K562 (cell line): Measurements from ENCODE around the gene DCXR. TPM values are rescaled to one million over a fixed set of nuclear protein-coding genes. Genes with fewer than 3 reads are reported as not detected.

Source experiments
- ATAC-seq: fragments of 200-7000 bp; cut with Tn5 transposase; 3 replicates; pipeline ENCODE4 v1.9.1; 2020; ENCODE audit warnings: moderate library complexity
- BruUV-seq: library from RNA; stranded (reverse); fragments of 400-500 nt; replicated peaks from 2 replicates; lab custom pipeline; 2021; lab: Mats Ljungman, UMichigan
- CTCF ChIA-PET: fragments of 300-600 bp; formaldehyde crosslinking; extraction: SDS; loops from one replicate; lab custom pipeline; 2021; ENCODE audit warnings: low intra/inter-chr PET ratio; lab: Yijun Ruan, JAX
- POLR2A ChIA-PET: fragments of 300-600, 350-650 bp; sonication (Branson Sonifier 250); formaldehyde crosslinking; extraction: SDS; loops from one replicate; lab custom pipeline; 2021; ENCODE audit warnings: antibody characterized with exemption, inconsistent platforms; lab: Yijun Ruan, JAX
- DNase-seq, 4 experiments: peaks; one replicate each; pipeline versions ENCODE4 v3.0.0 to v3.0.0-alpha.2; 2011 to 2018; ENCODE audit warnings: low spot score in 3 of 4, mixed read lengths in 3 of 4; ENCODE audit errors: extremely low read depth in 1 of 4
- FAIRE-seq: peaks from 2 replicates; lab custom pipeline; 2011; peaks lifted over from hg19 to GRCh38; lab: Jason Lieb, UNC
- H2AFZ ChIP-seq: 2 replicates; pipeline ENCODE4 v1.6.0; 2011; ENCODE audit warnings: low read depth, low read length, control low read depth, inconsistent platforms
- H3K27ac ChIP-seq: fragments of 200-600 bp; 3 replicates; pipeline ENCODE4 v1.8.0; 2011; ENCODE audit warnings: low read depth, mild to moderate bottlenecking, control low read depth, inconsistent platforms, low read length, moderate library complexity, mixed read lengths; ENCODE audit errors: extremely low read depth
- H3K27me3 ChIP-seq, 2 experiments: fragments of 300-600 bp in 1 of 2; 2 replicates in 1 of 2; 3 replicates in 1 of 2; pipeline versions ENCODE4 v1.6.0 to v1.8.0; 2011; ENCODE audit warnings: inconsistent platforms in 2 of 2, low read length in 2 of 2, mild to moderate bottlenecking in 1 of 2, mixed read lengths in 1 of 2, moderate library complexity in 1 of 2; ENCODE audit not compliant: control insufficient read depth in 2 of 2, insufficient read depth in 2 of 2
- H3K36me3 ChIP-seq: fragments of 300-600 bp; 3 replicates; pipeline ENCODE4 v1.8.0; 2011; ENCODE audit warnings: mild to moderate bottlenecking, low read length, inconsistent platforms; ENCODE audit not compliant: control insufficient read depth, insufficient read depth
- H3K4me1 ChIP-seq, 2 experiments: fragments of 200-600 bp in 1 of 2; replicated peaks in 1 of 2; 2 replicates in 1 of 2; 3 replicates in 1 of 2; pipeline versions ENCODE4 v1.5.1 to v1.8.0; 2011; ENCODE audit warnings: inconsistent platforms in 2 of 2, low read length in 2 of 2, mild to moderate bottlenecking in 1 of 2, mixed read lengths in 1 of 2, moderate library complexity in 1 of 2; ENCODE audit not compliant: control insufficient read depth in 2 of 2, insufficient read depth in 2 of 2
- H3K4me2 ChIP-seq: 2 replicates; pipeline ENCODE4 v1.6.1; 2011; ENCODE audit warnings: low read length, control low read depth, inconsistent platforms, mixed read lengths; ENCODE audit not compliant: insufficient read depth
- H3K4me3 ChIP-seq: fragments of 200-600 bp; sonication (generic), shearing (Covaris generic); 2 replicates; pipeline ENCODE4 v1.5.1; 2016; ENCODE audit warnings: control low read depth, inconsistent platforms
- H3K79me2 ChIP-seq: fragments of 200-600 bp; 3 replicates; pipeline ENCODE4 v1.8.0; 2011; ENCODE audit warnings: low read length, inconsistent platforms; ENCODE audit not compliant: control insufficient read depth, insufficient read depth
- H3K9ac ChIP-seq, 2 experiments: 2 replicates each; pipeline versions ENCODE4 v1.6.0 to v1.6.1; 2011; ENCODE audit warnings: low read depth in 2 of 2, low read length in 2 of 2, control low read depth in 1 of 2, inconsistent platforms in 1 of 2, mild to moderate bottlenecking in 1 of 2, mixed read lengths in 1 of 2; ENCODE audit not compliant: insufficient read depth in 1 of 2
- H3K9me1 ChIP-seq: one replicate; pipeline ENCODE4 v1.6.0; 2011; ENCODE audit warnings: inconsistent platforms, mild to moderate bottlenecking, low read length, moderate library complexity; ENCODE audit not compliant: control insufficient read depth, insufficient read depth
- H3K9me3 ChIP-seq: replicated peaks from 2 replicates; pipeline ENCODE4 v1.5.1; 2011; ENCODE audit warnings: low read depth, low read length, inconsistent platforms; ENCODE audit not compliant: control insufficient read depth, insufficient read depth
- H4K20me1 ChIP-seq: replicated peaks from 2 replicates; pipeline ENCODE4 v1.6.1; 2011; ENCODE audit warnings: low read length, inconsistent platforms, mixed read lengths; ENCODE audit not compliant: control insufficient read depth, insufficient read depth
- PRDM10 ChIP-seq: fragments of 450-650 bp; IDR thresholded peaks from 2 replicates; pipeline ENCODE4 v1.6.1; 2018; ENCODE audit not compliant: partially characterized antibody
- ZC3H11A ChIP-seq: IDR thresholded peaks from 2 replicates; pipeline ENCODE4 v1.6.1; 2012; ENCODE audit warnings: low read depth, low read length, improper control_type of control experiment
- WGBS: fragments of 100-300 bp; shearing (Covaris generic); methylation state at CpG from one replicate; pipeline ENCODE4 v1.1.6; 2016; ENCODE audit warnings: low coverage, mixed read lengths; ENCODE audit not compliant: insufficient coverage; ENCODE audit errors: missing lambda C conversion rate; 5-methylcytosine and 5-hydroxymethylcytosine counted together
- in situ Hi-C: fragments of 300-500 bp; cut with MboI; formaldehyde crosslinking; loops from 4 replicates; pipeline ENCODE4 v1.15.0; 2018; ENCODE audit warnings: inconsistent platforms, mixed read lengths
- intact Hi-C: fragments of 100-400 bp; cut with micrococcal nuclease; formaldehyde crosslinking; loops from 2 replicates; pipeline ENCODE4 v1.14.2; 2022
- polyA plus RNA-seq, 8 experiments: library from polyadenylated mRNA; depleted of rRNA in 4 of 8; stranded (reverse) in 5 of 8; unstranded in 3 of 8; fragments of >200 nt; fragmentation: Nextera tagmentation in 2 of 8; fragmentation: Illumina TruSeq in 1 of 8; extraction: Ambion mirVana in 2 of 8; extraction: Trizol in 1 of 8; gene quantifications; 2 replicates each; pipeline versions ENCODE4 v1.2.1 to v1.2.3, GENCODE V29; 2011 to 2014; ENCODE audit warnings: inconsistent platforms in 1 of 8, missing spikeins in 1 of 8
- total RNA-seq, 7 experiments: library from RNA; depleted of rRNA in 6 of 7; stranded (reverse); fragments of >200 nt in 6 of 7; fragmentation: Illumina TruSeq in 2 of 7; extraction: Trizol in 2 of 7; gene quantifications; 2 replicates each; pipeline versions ENCODE4 v1.2.1 to v1.2.3, GENCODE V29; 2011 to 2021; ENCODE audit warnings: low replicate concordance in 1 of 7
- TF ChIP-seq, protein P1 (sequence below), 3 experiments: IDR thresholded peaks in 2 of 3; conservative IDR thresholded peaks in 1 of 3; 2 replicates each; pipeline ENCODE4 v1.5.1; 2011 to 2012; ENCODE audit warnings: low read length in 3 of 3, mild to moderate bottlenecking in 3 of 3, control low read depth in 2 of 3, improper control_type of control experiment in 1 of 3, inconsistent platforms in 1 of 3, low read depth in 1 of 3, mixed read lengths in 1 of 3, moderate library complexity in 1 of 3; ENCODE audit not compliant: insufficient read depth in 2 of 3

DCXR gene
- total and polyA plus RNA-seq, 9 of the 15 experiments (the other 6 are each of a cell fraction or from before 2014, with no cell fraction given): 21.3 to 274 (median 156) TPM

DNA sequence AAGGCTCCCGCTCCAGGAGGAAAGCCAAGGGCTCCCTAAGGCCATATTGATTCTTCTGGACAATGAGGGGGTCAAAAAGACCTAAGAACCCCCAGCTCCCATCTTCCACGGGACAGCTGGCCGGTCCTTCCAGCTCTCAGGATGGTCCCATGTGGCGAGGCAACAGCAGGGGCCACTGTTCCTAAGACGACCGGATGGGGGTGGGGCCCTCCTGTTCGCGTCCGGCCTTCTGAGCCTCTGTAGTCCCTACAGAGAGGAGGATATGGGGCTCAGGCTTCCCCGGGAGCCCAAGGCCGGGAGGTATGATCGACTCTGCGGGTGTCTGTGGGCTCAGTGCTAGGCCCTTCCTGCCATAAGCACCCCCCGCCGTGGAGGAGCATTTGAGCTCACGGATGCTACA lies 6.0 kb upstream of the DCXR start:
- Histone ChIP-seq H3K27ac (no peak overlapping the region), H3K4me2 (no peak overlapping the region), H3K4me1 (peaks cover 0 to 52% of the 10 kb centered on the region in 2 experiments; a peak in 3 of 5 replicates), H4K20me1 (no peaks in the 10 kb centered on the region), H2AFZ (peak overlapping the region; percentile 65), H3K79me2 (no peaks in the 10 kb centered on the region), H3K9me3 (no peaks in the 10 kb centered on the region), H3K36me3 (peaks cover 15% of the 10 kb centered on the region; the same call in 2 of the 3 replicates), H3K9ac (peak overlapping the region in 1 of 2 experiments; percentile 74; a peak in 2 of 4 replicates), H3K27me3 (no peaks in the 10 kb centered on the region), H3K9me1 (peaks cover 2% of the 10 kb centered on the region), H3K4me3 (no peak overlapping the region)
- intact Hi-C loops: no loop called here
- 52% methylated on average over 16 of the region's 16 CpGs for WGBS
- DNase-seq (no peak), ATAC-seq (peak; percentile 75), FAIRE-seq (no peak)
- CTCF ChIA-PET: no interaction called here
- TF ChIP-seq, protein P1, sequence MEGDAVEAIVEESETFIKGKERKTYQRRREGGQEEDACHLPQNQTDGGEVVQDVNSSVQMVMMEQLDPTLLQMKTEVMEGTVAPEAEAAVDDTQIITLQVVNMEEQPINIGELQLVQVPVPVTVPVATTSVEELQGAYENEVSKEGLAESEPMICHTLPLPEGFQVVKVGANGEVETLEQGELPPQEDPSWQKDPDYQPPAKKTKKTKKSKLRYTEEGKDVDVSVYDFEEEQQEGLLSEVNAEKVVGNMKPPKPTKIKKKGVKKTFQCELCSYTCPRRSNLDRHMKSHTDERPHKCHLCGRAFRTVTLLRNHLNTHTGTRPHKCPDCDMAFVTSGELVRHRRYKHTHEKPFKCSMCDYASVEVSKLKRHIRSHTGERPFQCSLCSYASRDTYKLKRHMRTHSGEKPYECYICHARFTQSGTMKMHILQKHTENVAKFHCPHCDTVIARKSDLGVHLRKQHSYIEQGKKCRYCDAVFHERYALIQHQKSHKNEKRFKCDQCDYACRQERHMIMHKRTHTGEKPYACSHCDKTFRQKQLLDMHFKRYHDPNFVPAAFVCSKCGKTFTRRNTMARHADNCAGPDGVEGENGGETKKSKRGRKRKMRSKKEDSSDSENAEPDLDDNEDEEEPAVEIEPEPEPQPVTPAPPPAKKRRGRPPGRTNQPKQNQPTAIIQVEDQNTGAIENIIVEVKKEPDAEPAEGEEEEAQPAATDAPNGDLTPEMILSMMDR (IDR thresholded peaks at IDR 0.05 in 2 of 3, conservative IDR thresholded peaks at IDR 0.05 in 1 of 3; ENCODE audit: insufficient read depth in 2 of 3, low read depth in 1 of 3, low read length in 3 of 3): 0 out of 6 replicates have a peak, but pooled peaks of 1 of the 3 experiments have one; percentile 4
- peak; percentile 37 for TF ChIP-seq PRDM10
- no peak for TF ChIP-seq ZC3H11A
- POLR2A ChIA-PET: interaction anchor here (0.7 to 1.7 kb wide), 3 partner anchors 9 to 1127 kb away, joined by 3 to 6 read pairs (median 5); no protein-coding TSS in a partner anchor
- in situ Hi-C loops: no loop called here
- BruUV-seq: no TSS peak
